IPS-20b (cell line): ENCODE data around the gene FAM110A.
"Not testable (repeated sequence)": the region's sequence is repeated elsewhere in the genome, so short reads cannot be mapped to it uniquely, and the experiment has no call there.

Experiments
- H3K27ac ChIP-seq: one replicate; pipeline ENCODE4 v1.5.1; 2013; ENCODE audit warnings: low read length
- H3K27me3 ChIP-seq: 2 replicates; pipeline ENCODE4 v1.6.1; 2013; ENCODE audit warnings: mild to moderate bottlenecking, low read length, inconsistent platforms; ENCODE audit not compliant: insufficient read depth
- H3K36me3 ChIP-seq: 2 replicates; pipeline ENCODE4 v1.6.1; 2013; ENCODE audit warnings: low read depth, mild to moderate bottlenecking, inconsistent platforms, low read length, moderate library complexity; ENCODE audit not compliant: insufficient read depth
- H3K4me1 ChIP-seq: 2 replicates; pipeline ENCODE4 v1.6.1; 2013; ENCODE audit warnings: mild to moderate bottlenecking, control low read depth, inconsistent platforms, low read length, moderate library complexity; ENCODE audit not compliant: insufficient read depth
- H3K4me3 ChIP-seq: 2 replicates; pipeline ENCODE4 v1.5.1; 2013; ENCODE audit warnings: mild to moderate bottlenecking, low read length, inconsistent platforms
- H3K9ac ChIP-seq: 2 replicates; pipeline ENCODE4 v1.6.1; 2013; ENCODE audit warnings: low read depth, mild to moderate bottlenecking, inconsistent platforms, low read length, moderate library complexity
- H3K9me3 ChIP-seq: 2 replicates; pipeline ENCODE4 v1.6.1; 2013; ENCODE audit warnings: mild to moderate bottlenecking, low read depth, low read length, inconsistent platforms; ENCODE audit not compliant: insufficient read depth

Gene FAM110A

DNA sequence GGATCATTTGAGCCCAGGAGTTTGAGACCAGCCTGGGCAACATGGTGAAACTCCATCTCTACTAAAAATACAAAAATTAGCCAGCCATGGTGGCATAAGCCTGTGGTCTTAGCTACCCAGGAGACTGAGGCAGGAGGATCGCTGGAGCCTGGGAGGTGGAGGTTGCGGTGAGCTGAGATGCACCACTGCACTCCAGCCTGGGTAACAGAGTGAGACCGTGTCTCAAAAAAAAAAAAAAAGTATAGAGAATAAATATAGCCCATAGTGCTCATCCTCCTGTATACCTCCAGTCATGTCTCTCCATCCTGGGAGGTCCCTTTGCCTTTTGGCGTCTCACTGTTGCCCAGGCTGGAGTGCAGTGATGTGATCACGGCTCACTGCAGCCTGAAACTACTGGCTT, 58.9 kb downstream of the FAM110A start:
- not testable (repeated sequence) for H3K27me3 ChIP-seq, H3K4me3 ChIP-seq, H3K27ac ChIP-seq, H3K9ac ChIP-seq, H3K36me3 ChIP-seq, H3K4me1 ChIP-seq, H3K9me3 ChIP-seq
